HG03039 (cell line): ENCODE measurements around the gene ZNF227.
"Not testable (repeated sequence)": the region's sequence is repeated elsewhere in the genome, so short reads cannot be mapped to it uniquely, and the experiment has no call there.

Source experiments
- ATAC-seq: cut with Tn5 transposase; IDR thresholded peaks from one replicate; pipeline ENCODE4 v1.9.1; 2021; ENCODE audit warnings: mild to moderate bottlenecking, moderate library complexity; ENCODE audit not compliant: unreplicated experiment

Gene ZNF227

DNA sequence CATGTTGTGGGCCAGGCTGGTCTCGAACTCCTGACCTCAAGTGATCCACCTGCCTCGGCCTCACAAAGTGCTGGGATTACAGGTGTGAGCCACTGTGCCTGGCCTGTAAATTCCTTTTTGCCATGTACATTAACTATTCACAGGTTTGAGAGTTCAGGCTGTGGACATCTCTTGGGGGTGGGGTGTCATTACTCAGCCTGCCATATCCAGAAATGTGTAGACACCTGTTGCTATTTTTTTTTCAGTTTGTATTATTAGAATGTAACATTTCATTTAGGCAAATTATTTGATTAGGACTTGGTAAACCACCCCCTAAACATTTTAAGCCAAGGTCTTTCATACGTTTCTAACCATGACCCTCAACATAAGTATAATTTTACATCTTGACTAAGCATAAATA lies 20.5 kb downstream of the ZNF227 start:
- ATAC-seq = no peak

GRCh38 chr19:44236384-44236783 lies 24.1 kb downstream of the ZNF227 start:
- no peak for ATAC-seq

DNA sequence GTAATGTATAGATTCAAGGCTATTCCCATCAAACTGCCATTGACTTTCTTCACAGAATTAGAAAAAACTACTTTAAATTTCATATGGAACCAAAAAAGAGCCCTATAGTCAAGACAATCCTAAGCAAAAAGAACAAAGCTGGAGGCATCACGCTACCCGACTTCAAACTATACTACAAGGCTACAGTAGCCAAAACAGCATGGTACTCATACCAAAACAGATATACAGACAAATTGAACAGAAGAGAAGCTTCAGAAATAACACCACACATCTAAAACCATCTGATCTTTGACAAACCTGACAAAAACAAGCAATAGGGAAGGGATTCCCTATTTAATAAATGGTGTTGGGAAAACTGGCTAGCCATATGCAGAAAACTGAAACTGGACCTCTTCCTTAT lies 40.0 kb downstream of the ZNF227 start:
- not testable (repeated sequence) for ATAC-seq

GRCh38 chr19:44253392-44253791 lies 41.1 kb downstream of the ZNF227 start:
- ATAC-seq = not testable (repeated sequence)

GRCh38 chr19:44254496-44254895 lies 42.2 kb downstream of the ZNF227 start:
- ATAC-seq = no peak

GRCh38 chr19:44255705-44256411 lies 43.5 kb downstream of the ZNF227 start:
- no peak for ATAC-seq

- ATAC-seq = no peak
These were observed 45.8 kb downstream of the ZNF227 start for GRCh38 chr19:44258136-44258535.

- ATAC-seq = no peak
These were observed 46.6 kb downstream of the ZNF227 start for GRCh38 chr19:44258835-44259413.

GRCh38 chr19:44260343-44260681 lies 48.0 kb downstream of the ZNF227 start:
- no peak for ATAC-seq

DNA sequence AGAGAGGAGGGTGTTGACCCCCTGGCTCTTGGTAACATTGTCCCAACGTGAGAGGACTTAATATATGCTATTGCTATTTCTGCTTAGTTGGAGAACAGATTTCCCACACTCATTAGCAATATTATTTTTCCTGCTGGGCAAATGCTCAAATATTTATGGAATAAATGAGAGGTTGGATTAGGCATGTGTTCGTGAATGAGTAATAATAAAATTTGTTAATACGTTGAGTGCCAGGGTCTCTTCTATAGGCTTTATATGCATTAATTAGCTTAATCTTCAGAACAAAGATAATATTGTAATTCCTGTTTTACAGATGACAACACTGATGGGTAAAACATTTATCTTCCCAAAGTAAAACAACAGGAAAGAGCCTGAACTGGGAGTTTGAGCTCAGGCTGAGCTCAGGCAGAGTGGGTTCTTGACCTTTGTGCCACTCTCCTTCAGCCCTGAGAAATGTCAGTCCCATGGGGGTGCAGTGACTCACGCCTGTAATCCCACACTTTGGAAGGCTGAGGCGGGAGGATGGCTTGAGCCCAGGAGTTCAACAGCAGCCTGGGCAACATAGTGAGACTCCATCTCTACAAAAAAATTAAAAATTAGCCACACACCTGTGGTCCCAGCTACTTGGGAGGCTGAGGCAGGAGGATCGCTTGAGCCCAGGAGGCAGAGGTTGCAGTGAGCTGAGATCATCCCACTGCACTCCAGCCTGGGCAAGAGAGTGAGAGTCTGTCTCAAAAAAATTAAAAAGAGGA lies 48.5 kb downstream of the ZNF227 start:
- ATAC-seq = no peak

DNA sequence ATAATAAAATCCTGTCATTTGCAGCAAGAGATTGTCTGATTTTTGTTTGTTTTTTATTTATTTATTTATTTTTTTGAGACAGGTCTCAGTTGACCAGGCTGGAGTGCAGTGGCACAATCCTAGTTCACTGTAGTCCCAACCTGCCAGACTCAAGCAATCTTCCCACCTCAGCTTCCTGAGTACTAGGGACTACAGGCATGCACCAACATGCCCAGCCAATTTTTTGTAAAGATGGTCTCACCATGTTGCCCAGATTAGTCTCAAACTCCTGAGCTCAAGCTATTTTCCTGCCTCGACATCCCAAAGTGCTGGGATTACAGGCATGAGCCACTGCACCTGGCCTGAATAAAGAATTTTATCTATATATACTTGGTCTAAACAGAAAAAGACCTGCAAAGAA lies 65.0 kb downstream of the ZNF227 start:
- no peak for ATAC-seq

- no peak for ATAC-seq
These were observed 65.9 kb downstream of the ZNF227 start for GRCh38 chr19:44278181-44278690.

DNA sequence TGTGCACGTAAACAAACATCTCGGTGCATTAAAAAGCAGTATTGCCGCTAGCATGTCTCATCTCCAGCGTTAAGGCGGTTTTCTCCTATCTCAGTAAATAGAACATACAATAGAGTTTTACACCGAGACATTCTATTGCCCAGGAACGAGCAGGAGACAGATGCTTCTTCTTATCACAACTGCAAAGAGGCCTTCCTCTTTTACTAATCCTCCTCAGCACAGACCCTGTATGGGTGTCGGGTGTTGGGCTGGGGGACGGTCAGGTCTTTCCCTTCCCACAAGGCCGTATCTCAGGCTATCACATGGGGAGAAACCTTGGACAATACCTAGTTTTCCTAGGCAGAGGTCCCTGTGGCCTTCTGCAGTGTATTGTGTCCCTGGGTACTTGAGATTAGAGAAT lies 68.6 kb downstream of the ZNF227 start:
- ATAC-seq = no peak

- no peak for ATAC-seq
These were observed 70.5 kb downstream of the ZNF227 start for GRCh38 chr19:44282846-44283245.

DNA sequence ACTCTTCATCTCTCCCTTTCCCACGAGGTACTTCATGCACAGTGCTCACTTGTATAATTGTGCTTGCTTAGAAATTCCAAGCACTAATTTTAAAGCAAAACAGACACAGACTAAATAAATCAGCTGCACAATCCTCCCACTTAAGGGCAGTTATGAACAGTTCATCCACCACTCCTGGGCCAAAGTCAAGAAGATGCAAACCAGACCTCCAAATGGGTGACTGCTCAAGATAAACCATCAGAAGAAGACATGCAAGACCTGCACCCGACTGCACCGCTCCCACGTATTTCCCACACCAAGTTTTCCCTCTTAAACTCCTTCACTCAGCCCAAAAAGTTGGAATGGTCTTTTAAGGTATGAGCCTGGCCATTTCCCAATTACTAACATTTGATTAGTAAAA lies 72.6 kb downstream of the ZNF227 start:
- no peak for ATAC-seq
